ENCODE data around the gene NDUFS7.

NDUFS7 gene

GRCh38 chr19:1386945-1387683, 3.4 kb downstream of the NDUFS7 start:
- DNase-seq = no peak

DNA sequence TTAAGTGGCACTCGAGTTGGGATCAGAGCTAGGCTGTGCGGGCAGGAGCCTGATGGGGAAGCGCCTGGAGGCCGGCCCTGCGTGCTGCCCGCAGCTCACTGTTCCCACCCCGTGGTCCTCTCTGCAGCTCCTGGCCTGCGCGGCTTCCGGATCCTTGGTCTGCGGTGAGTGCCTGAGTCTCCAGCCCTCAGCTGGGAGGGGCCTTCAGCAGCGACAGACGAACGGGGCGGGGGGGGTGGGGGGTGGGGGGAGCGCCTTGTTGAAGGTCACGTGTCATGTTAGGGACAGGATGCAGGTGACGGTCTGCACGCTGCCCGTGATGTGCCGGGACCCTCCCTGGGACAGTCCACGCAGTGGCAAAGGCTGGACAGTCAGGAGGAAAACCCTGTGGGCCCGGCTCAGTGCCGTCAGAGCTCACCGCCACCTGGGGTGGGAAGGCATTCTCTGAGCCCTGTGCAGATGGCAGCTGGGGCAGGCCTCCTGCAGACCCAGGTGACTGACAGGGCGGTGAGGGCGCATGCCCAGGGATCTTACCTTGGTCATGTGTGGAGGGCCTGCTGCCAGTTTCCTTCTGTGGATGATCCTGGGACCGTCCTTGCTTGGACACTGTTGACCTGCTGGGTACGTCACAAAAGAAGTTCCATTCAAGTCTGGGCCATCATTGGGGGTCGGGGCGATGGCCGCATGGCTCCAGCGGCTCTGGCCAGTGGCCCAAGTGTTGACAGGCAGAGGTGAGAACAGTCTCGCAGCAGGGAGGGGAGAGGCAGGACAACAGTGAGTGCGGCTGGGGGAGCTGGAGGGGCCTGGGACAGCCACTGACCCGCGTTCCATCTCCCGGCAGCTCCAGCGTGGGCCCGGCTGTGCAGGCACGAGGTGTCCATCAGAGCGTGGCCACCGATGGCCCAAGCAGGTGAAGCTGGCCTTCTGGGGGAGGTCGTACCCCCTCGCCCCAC, 4.3 kb downstream of the NDUFS7 start:
- no peak for DNase-seq

DNA sequence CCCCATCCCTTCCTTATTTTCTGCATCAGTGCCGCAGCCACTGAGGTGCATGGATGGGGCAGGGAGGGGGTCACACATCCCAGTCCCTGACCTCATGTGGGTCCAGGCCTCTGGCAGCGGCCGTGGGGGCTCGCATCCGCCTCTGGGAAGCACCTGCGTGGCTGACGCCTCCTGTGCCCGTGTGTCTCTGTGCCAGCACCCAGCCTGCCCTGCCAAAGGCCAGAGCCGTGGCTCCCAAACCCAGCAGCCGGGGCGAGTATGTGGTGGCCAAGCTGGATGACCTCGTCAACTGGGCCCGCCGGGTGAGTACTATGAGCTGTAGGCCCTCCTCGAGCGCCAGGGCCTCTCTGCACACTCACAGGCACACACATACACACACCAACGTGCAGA, 4.9 kb downstream of the NDUFS7 start:
- no peak for DNase-seq

- DNase-seq = no peak
These were observed 5.6 kb downstream of the NDUFS7 start for GRCh38 chr19:1389033-1389940.

GRCh38 chr19:1390890-1391423, 7.2 kb downstream of the NDUFS7 start:
- DNase-seq = no peak

DNA sequence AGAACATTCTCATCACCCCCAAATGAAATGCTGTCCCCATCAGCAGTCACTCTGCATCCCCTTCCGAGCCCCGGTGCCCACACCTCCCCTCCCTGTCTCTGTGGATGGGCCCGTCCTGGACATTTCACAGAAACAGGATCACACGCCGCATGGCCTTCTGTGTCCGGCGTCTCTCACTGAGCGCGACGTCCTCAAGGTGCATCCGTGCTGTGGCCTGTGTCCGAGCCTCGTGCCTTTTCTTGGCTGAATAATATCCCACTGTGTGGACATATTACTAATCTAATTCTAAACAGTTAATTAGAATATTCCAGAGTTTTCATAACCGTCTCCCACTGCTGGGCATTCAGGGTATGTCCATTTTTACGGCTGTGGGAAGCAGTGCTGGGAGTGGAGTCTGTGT, 8.7 kb downstream of the NDUFS7 start:
- no peak for DNase-seq

DNA sequence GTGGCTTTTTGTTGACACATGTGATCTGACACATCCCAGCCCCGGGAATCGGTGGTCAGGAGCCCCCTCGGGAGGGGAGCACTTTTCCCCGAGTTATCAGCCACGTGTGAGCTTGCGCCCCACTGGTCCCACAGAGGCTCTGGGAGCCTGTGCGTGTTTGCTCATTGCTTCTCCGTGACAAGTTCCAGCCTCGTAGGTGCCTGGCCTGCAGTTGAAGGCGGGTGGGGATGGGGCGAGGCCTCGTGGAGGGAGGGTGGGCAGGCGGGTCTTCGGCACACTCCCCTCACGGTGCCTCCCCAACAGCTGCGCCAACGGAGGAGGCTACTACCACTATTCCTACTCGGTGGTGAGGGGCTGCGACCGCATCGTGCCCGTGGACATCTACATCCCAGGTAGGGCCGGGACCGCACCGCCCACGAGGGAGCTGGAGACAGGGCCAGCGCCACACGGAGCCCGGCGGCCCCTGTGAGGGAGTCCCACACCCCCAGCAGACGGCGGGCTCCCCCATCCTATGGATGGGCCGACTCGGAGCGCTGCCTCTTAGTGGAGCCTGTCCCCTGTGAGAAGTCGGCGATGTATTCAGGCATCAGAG, 9.3 kb downstream of the NDUFS7 start:
- no peak for DNase-seq

DNA sequence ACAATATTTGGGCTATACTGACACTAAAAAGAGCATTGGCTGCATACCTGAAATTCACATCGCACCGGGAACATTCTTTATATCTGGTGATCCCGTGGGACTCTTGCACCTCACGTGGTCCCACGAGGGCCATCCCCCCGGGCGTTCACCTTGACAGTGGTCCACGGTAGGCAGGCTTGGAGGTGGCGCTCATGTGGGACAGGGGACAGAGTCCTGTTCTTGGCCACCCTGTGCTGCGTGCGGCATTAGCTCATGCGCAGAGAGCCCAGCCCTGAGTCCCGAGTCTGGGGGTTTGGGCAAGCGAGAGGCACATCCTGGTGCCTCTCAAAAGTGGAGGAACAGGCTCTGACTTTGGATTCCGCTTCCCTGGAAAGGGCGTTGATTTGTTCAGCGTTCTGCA, 10.1 kb downstream of the NDUFS7 start:
- DNase-seq = no peak

- no peak for DNase-seq
These were observed 10.8 kb downstream of the NDUFS7 start for GRCh38 chr19:1394252-1395193.

DNA sequence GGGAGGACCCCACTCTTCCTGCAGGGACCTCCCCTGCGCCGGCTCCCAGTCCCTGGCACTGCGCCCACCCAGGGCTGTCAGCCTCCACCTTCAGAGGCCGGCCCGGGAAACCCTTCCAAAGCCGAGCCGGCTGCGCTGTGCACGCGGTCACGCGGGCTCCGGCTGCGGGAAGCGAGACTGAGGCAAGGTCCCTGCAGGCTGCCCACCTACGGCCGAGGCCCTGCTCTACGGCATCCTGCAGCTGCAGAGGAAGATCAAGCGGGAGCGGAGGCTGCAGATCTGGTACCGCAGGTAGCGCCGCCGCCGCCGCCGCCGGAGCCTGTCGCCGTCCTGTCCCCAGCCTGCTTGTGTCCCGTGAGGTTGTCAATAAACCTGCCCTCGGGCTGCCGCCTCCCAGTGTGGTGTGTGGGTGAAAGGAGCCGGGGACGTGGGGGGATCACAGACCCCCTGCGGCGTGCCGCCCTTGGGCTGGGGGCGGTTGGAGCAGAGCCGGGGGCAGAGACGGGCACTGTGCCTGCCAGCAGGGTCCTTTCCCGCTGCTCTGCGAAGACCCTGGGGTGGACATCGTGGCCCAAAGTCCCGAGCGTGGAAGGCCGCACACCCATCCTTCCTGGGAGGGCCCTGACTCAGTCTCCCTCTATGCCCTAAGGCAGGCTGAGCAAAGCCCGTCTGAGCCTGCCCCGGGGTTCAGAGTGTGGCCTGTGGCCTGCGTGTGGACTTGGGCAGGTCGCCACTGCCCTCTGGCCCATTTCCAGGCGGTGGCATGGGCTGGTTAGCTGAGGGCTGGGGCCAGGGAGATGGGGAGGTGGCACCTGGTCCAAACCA, 11.7 kb downstream of the NDUFS7 start:
- no peak for DNase-seq

- DNase-seq = no peak
These were observed 12.5 kb downstream of the NDUFS7 start for GRCh38 chr19:1396019-1396767.

DNA sequence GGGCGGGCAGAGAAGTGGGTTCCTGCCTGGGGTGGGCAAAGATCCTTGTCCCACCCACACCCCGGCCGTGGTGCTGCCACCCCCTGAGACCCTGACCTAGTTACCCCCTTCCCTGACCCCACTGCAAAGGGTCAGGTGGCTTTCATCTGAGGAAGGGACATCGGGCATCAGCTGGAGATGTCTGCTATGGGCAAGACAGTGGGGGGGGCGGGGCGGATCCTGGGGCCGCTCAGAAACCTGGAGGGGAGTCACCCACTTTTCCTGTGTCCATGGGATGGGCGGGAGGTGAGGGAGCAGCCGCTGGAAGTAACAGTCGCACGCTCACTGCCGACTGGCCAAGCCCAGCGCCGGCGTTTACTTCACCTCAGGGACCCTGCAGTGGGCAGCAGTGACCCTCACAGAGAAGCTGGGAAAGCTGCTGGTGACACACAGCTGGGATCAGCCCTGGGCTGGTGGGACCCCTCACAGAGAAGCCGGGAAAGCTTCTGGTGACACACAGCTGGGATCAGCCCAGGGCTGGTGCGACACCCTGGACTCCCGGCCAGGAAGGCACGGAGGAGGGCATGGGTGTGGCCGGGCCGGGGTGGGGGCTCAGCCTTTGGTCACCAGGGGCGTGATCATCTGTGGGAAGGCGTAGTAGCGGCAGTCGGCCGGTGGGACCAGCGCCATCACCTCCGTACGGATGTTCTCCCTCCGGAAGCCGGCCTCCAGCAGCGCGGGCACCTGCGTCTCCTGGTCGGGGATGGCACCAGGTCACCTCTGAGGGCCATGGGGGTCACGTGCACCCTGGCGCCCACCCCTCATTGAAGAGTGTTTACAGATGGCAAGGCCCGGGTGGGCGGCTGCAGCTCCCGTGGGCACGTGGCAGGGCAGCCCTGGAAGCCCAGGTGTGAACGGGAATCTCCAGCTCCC, 13.3 kb downstream of the NDUFS7 start:
- DNase-seq = no peak

GRCh38 chr19:1397838-1398237, 14.1 kb downstream of the NDUFS7 start:
- no peak for DNase-seq

GRCh38 chr19:1399079-1399478, 15.4 kb downstream of the NDUFS7 start:
- DNase-seq = no peak

- no peak for DNase-seq
These were observed 16.0 kb downstream of the NDUFS7 start for GRCh38 chr19:1399745-1400144.

- no peak for DNase-seq
These were observed 16.8 kb downstream of the NDUFS7 start for GRCh38 chr19:1400281-1401137.

GRCh38 chr19:1401138-1401888, 17.6 kb downstream of the NDUFS7 start, which contains the start of gene GAMT:
Gene GAMT (minus strand): TSS chr19:1401542. CDS start chr19:1401476, 66 bp downstream.
- peak; percentile 86 for DNase-seq

Measured in activated effector memory CD4-positive, alpha-beta T cell treated with anti-CD3 and anti-CD28 coated beads, Interleukin-2, amount 50 U/mL, for 16 hours (primary cell).